ENCODE data around the gene ESPNL. TPM values are rescaled to one million over a fixed set of nuclear protein-coding genes. Genes with fewer than 3 reads are reported as not detected.
A peak's percentile ranks its signal among the peaks of the same experiment; 100 is the strongest.

Gene ESPNL
- total and polyA plus RNA-seq, 9 of the 15 experiments (the other 6 are each of a cell fraction or from before 2014, with no cell fraction given): 0.03 to 0.09 (median 0.05) TPM; not detected in 3

GRCh38 chr2:238165288-238165921 lies 65.3 kb downstream of the ESPNL start:
- in situ Hi-C loops (cut with MboI): no loop called here
- peaks cover 18% of the 10 kb centered on the region for H3K36me3 ChIP-seq (ENCODE audit: control insufficient read depth, insufficient read depth, low read length)
- ChIA-PET CTCF (ENCODE audit: low intra/inter-chr PET ratio) (no interaction called here), POLR2A (interaction anchor here (0.6 to 0.9 kb wide), 2 partner anchors 18 to 21 kb away, joined by 3 read pairs; no protein-coding TSS in a partner anchor)
- H3K4me3 ChIP-seq: no peak overlapping the region
- H3K27ac ChIP-seq (ENCODE audit: extremely low read depth, low read depth, low read length): no peak overlapping the region
- no peaks in the 10 kb centered on the region for H3K27me3 ChIP-seq (ENCODE audit: control insufficient read depth in 2 of 2, insufficient read depth in 2 of 2, low read length in 2 of 2)
- DNase-seq (ENCODE audit: extremely low read depth in 1 of 4, low spot score in 3 of 4) (no peak), FAIRE-seq (no peak), ATAC-seq (no peak)
- no peaks in the 10 kb centered on the region for H3K79me2 ChIP-seq (ENCODE audit: control insufficient read depth, insufficient read depth, low read length)
- no peak overlapping the region for H3K4me2 ChIP-seq (ENCODE audit: insufficient read depth, low read length)
- H3K9me1 ChIP-seq (ENCODE audit: control insufficient read depth, insufficient read depth, low read length): peaks cover 4% of the 10 kb centered on the region
- WGBS (ENCODE audit: insufficient coverage, low coverage, missing lambda C conversion rate): 79% methylated on average over 9 of the region's 12 CpGs
- TF ChIP-seq POLR2G (IDR thresholded peaks at IDR 0.05; ENCODE audit: low read depth, low read length) (0 out of 2 replicates have a peak, but pooled peaks have one; percentile 32), SMAD4 (CRISPR knock-in tag; conservative IDR thresholded peaks at IDR 0.05) (no peak)
- BruUV-seq (replicated peaks): no TSS peak
- H3K9me3 ChIP-seq (replicated peaks; ENCODE audit: control insufficient read depth, insufficient read depth, low read depth, low read length): no peaks in the 10 kb centered on the region
- H3K9ac ChIP-seq (ENCODE audit: insufficient read depth in 1 of 2, low read depth in 2 of 2, low read length in 2 of 2): peak overlapping the region in 1 of 2 experiments; percentile 6; a peak in 1 of 4 replicates
- no peak overlapping the region for H2AFZ ChIP-seq (ENCODE audit: low read depth, low read length)
- H3K4me1 ChIP-seq (replicated peaks in 1 of 2; ENCODE audit: control insufficient read depth in 2 of 2, insufficient read depth in 2 of 2, low read length in 2 of 2): peaks cover 33 to 52% of the 10 kb centered on the region in 2 experiments
- no peaks in the 10 kb centered on the region for H4K20me1 ChIP-seq (replicated peaks; ENCODE audit: control insufficient read depth, insufficient read depth, low read length)
- intact Hi-C loops (cut with micrococcal nuclease): loop anchor here (5.0 kb wide), 1 partner anchor 72 kb away; no protein-coding TSS in a partner anchor
